ENCODE data around the gene ZMIZ1.
A peak's percentile ranks its signal among the peaks of the same experiment; 100 is the strongest.

Gene ZMIZ1

DNA sequence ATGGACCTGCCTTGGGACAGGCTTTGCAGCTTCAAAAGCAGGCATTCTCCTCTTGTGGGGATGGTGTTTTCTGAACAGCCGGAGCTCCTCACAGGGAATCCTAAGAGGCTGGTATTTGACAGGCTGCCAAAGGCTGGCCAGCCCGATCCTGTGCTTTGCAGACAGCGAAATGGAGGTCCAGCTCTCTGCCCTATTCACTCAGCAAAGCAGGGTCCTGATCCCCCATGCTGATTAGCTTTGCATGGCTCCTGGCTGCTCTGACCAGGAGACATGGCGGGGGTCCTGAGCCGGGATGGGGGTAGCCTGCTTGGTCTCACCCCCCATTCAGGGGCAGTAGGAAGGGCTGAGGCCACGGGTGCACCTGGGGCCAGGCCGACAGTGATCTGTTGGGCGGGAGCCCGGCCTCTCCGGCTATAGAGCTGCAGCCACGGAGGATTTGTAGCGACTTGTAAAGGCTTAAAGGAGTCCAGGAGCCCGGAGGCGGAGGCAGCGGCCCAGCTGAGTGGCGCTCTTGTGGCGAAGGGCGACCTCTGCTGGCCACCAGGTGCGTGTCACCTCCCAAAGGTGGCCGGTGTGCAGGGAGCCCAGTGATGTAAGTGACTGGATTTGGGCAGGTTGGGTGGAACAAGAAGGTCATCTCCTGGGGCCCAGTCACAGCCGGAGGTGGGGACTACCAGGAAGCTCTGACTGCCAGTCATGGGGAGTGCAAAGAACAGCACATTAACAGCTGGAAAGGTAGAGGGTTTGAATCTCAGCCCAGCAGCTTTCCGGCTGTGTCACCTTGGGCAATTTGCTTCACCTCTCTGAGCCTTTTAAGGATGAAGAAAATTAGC, 126.5 kb downstream of the ZMIZ1 start:
- peak; percentile 50 for DNase-seq

DNA sequence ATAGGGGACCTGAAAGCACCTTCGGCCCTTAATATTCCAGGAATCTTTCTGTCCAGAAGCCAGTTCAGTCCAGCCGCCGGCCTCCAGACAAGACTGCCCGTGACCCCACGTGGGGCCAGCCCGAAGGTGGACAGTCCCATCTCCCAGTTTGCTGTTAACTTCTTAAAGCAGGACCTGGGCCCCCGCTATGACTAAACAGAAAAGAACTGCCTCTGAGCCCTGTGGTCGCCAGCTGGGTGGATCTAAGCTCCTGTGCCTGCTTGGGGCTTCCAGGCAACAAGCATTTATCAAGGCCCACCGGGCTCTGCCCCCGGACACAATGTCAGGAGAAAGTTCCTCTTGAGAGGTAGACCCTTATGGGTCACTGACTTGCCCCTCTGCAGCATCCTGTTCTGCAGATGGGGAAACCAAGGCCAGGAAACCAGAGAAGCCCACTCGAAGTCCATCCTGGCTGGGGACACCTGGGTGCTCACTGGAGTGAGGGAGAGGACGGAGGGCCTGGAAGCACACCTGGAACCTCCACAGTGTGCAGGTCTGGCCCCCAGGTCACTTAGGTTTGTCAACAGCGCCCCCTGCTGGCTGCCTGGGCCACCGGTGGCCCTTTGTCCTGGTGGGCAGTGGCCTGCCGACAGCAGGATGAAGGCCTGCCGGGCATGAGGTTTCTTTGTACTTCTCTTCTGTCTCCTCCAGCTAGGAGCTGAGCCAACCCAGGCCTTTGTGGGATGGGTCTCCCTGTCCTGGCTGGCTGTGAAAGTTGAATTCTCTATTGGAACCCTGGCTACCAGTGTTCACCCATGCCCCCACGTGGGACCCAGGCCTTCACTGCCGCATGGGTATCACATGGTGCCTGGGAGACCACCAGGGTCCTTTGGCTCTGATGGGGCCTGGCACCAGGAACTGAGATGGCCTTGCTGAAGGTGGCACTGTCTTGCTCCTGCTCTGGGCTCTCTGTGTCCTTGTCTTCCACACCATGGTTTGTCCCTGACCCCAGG, 128.0 kb downstream of the ZMIZ1 start:
- peak; percentile 41 for DNase-seq

DNA sequence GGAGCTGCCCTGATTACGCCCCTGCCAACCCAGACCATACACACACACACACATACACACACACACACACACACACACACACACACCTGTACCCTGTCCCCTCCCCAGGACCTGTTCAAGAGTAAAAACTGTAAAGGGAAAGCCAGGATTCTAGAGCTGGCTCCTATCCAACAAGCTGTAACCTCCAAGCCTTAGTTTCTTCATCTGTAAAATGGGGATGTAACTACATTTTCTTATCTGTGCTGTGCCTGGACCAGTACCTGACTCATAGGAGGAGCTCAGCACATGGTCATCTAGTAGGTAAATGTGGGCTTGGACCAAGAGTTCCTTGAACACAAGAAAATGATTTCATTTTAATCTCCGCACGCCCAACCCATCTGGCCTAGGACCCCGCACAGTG, 128.8 kb downstream of the ZMIZ1 start:
- DNase-seq = no peak

DNA sequence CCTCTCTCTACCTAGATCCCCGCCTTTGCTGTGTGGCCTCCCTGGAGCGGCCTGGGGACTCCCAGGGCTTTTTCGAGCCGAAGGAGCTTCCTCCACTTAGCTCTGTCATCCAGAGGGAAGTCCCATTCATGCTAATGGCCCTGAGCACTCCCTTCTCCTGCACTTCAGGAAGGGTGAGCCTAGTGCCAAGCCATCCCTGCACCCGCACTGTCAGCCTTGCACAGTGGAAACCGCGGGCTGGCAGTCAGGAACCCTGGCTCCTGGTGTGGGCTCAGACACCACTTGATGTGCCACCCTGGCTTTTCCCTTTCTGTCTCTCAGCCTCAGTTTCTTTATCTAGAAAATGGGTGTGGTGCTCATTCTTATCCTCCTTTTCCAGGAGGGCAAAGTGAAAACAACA, 131.6 kb downstream of the ZMIZ1 start:
- DNase-seq = no peak

DNA sequence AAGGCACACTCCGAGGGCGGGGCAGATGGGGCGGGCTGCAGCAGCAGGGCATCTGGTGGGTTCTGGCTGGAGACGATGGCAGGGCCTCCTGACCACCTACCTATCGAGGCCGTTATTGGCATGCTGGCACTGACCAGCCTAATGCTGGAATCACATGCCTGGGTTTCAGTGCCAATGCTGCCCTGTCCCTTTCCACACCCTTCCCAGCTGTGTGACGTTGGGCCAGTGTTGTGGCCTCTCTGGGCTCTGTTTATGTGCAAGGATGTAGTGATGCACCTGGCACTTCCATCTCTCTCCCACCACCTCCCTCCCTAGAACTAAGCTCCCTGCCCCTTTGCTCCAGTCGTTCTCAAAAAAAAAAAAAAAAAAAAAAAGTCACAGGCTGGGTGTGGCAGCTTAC, 132.9 kb downstream of the ZMIZ1 start:
- DNase-seq = no peak

DNA sequence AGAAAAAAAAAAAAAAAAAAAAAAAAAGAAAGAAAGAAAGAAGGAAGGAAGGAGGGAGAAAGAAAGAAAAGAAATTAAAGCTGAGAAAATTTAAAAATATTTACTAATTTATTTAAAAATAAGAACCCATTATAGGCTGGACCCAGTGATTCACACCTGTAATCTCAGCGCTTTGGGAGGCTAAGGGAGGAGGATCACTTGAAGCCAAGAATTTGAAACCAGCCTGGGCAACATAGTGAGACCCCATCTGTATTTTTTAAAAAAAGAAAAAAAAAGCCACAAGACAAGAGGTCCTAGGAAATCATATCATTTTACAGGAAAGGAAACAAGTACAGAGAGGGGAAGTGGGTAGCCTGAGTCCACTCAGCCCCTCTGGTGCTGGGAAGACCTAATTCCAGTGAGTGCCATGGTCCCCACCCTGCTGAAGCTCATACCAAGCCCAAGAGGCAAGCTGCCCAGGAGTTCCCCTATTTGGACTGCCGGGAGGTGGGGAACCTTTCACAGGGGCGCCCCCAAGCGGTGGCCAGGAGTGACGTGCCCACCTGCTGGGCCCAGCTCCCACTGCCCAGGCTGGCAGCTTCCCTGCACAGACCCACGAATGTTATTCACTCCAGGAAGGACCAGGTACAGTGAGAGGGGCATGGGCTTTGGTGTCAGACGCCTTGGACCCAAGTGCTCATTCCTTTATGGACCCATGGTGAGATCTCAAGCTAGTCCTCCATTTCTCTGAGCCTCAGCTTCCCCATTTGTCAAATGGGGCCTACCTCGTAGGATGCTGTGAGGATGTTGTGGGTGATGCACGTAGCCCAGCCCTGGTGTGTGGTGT, 133.6 kb downstream of the ZMIZ1 start:
- DNase-seq = no peak

DNA sequence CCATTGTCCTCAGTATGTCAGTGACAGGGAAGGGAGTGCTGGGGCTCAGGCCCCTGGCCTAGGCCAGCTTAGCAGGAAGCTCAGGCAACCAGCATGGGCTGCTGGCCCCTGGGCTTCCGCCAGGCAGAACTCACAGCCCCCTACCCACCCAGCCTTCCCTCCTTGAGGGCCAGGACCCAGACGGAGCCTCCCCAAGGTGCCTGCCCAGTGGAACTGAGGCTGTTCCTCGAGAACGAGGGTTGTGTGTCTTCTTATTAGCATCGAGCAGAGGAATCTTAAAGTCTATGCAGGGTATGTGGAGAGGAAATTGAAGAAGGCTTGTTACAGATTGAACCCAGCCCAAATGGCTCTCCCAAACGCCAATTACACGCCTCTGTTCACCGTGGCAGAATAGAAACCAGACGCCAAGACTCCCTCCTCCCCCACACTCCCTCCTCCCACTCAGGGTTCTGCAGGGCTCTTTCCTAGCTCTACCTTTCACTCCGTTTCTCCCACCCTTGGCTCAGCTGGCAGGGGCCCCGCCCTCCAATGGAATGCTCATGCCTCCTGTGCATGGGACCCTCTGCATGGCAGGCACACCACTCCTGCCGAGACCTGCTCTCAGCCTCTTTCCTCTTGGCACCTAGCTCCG, 134.4 kb downstream of the ZMIZ1 start:
- no peak for DNase-seq

DNA sequence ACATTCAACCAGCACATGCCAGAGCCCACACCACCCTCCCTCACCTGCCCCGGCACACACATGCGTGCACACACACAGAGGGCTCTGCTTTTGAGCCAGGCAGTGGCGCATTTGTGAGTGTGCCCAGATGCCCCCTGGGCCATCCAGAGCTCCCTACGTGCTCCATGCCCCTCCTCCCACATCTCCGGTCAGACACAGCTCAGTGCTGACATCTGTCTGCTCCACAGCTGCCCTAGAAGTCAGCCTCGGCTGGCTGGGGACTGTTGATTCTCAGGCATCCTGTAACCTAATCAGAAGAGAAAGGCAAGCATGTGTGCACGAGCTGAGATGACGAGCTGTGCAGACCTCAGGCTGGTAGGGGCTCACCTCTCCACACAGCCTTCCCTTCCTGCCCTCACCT, 135.1 kb downstream of the ZMIZ1 start:
- DNase-seq = no peak

DNA sequence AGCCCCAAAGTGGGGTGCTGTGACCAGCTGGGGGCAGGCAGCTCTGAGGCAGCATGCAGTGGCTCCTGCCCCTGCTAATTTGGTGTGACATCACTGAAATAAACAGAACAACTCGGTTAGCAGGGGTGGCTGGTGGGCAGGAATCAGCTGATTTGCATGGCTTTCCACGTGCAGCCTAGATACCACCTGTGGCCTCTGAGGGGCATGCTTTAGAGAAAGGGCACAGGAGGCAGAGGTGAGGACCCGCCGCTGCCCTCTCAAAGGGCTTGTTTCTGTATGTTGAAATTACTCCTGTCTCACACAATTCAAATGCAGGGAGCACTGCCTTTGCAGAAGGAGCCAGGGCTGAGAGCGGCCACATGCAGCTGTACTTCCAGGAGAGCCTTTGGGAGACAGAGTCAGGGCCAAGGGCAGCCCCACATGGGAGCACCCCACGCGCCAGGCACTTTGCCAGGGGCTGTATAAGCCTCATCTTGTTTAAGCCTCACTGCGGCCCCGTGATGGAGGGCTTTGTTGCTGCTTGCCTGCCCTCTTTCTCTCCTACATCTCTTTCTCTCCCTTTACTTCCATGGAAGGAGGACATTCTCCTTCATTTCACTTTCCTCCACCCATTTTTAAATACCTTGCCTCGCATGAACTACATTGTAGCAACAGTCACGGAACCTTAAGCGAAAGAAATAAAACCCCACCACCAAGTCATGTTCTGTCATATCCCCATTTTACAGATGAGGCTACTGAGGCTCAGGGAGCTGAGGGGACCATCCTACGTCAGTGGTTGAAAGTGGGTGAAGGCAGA, 137.7 kb downstream of the ZMIZ1 start:
- DNase-seq = no peak

DNA sequence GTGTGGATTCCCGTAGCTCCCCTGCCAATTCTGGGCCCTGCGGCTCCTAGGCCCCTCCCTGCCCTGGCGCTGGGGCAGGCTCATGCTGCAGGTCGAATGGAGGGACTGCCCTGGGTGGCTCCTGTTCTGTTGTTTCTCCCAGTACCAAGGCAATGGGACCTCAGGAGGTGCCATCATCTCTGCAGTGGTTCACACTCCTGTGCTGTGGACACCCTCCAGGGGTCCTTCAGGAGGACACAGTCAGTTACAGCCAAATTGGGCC, 138.3 kb downstream of the ZMIZ1 start:
- DNase-seq = no peak

DNA sequence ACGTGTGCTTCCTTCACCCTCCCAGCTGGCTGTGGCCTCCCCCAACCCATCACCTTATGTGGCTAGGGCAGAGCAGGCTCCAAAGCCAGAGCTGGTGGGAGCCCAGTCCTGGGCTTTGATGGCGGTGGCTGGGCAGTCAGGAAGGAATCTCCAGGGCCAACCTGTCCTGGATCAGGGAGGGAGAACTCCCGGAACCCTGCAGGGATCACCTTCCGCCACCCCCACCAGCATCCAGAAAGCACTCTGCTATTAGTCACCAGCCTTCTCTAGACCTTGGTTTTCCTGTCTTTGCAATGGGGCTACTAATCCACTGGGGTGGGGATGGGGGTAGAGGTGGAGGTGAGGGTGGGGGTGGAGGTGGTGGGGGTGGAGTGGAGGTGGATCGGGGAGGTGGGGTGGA, 139.0 kb downstream of the ZMIZ1 start:
- DNase-seq = no peak

DNA sequence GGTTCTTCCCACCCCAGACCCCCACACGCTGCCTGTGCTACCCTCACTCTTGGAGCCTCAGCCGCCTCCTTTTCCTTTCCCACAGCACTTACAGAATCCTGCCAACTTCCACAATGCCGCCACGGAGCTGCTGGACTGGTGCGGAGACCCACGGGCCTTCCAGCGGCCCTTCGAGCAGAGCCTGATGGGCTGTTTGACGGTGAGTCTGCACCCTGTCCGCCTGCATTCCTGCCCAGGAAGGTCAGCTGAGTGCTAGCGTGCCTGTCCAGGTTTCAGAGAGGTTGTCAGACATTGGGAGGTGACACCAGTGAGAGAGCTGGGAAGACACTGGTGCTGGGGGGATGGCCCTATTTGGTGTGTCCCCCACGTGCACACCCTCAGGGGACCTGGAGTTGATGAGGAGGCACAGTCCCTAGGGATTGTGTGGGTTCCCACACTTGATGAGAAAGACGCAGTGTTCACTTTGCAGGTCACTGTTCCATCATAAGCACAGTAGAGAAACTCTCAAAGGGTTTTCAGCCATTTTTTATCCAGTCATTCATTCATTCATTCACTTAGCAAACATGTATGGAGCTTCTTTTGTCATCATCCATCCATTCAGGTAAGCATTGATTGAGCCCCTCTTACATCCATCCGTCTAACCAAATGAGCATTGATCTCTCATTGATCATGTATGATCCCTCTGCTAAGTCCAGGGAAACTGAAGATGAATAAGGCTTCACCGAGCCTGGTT, 139.7 kb downstream of the ZMIZ1 start:
- no peak for DNase-seq

DNA sequence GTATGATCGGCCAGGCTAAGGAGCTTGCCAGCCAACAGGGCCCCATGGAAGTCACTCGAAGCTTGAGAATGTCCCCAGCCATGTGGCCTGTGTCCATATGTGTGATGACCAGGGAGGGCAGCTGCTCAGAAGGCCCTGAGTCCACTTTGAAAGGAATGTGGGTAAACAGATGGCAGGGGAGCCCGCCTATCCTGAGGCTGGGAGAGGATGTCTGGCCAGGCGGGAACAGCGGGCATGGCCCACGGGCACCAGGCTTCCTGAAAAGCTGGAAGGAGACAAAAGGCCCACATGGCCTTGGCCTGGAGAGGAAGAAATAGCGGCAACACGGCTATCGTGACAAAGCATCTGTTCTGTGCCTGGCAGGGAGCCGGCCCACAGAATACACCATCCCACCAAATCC, 140.6 kb downstream of the ZMIZ1 start:
- DNase-seq = no peak

DNA sequence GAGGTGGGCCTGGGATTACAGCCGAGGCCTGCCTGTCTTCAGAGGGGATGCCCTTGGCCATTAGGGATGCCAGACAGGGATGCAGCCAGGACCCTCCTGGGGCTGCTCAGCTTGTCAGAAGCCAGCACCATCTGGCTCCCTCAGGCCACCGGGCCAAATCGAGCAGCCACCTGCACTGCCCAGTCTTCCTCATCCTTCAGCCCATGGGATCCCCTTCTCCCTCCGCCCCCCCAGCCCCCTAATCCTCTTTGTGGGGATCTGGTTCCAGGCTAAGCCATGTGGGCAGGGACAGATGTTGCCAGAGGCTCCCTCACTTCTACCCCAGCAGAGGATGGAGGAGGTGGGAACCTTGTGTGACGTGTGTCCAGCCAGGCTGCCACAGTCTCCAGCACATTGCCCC, 141.1 kb downstream of the ZMIZ1 start:
- no peak for DNase-seq

DNA sequence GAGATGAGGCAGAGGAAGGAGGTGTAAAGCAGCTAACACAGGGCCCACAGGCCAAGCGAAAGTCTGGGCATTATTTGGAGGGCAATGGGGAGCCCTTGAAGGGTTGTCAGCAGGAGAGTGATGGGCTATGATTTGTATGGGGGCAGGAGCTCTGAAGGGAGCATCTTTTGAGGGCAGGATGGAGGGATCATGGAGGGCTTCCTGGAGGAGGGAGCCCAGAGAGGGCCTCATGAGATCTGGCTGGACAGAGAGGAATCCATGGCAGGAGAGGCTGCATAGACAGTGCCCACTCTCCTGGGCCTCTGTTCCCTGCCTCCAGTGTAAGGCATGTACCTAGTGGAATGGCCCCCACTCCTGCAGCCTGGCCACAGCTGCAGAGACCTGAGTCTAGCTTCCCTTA, 141.9 kb downstream of the ZMIZ1 start:
- no peak for DNase-seq

DNA sequence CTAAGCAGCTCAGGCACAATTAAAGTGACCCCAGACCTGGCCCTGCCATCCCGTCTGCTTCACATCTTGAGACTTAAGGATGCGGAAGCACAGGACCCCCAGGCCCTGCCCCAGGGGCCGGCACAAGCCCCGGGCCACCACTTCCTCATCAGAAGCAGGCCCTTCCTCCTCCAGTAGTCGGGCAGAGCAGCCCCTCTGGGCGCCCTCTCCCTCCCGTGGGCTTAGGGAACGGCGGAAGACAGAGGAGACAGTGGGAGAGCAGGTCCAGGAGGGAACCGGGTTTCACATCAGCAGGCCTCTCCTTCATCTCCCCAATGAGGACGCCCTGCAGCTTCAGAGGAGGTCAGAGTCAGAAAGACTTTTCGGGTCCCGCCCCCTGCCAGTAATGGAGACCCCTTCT, 142.8 kb downstream of the ZMIZ1 start:
- DNase-seq = no peak

DNA sequence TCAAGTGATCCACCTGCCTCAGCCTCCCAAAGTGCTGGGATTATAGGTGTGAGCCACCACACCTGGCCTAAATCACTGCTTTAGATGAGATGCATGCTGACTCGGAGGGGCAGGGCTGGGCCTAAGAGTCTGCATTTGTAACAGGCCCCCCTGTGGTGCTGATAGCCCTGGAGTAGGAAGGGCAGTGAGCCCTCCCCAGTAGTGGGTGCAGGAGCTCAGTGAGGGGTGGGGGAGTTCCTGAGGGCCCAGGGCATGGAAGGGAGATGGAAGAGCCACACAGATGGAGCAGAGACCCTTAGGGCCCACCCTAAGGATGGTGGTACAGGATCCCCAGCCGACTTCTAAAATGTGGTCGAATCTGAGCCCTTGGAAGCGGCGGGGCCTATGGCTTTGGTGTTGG, 146.8 kb downstream of the ZMIZ1 start:
- DNase-seq = no peak

DNA sequence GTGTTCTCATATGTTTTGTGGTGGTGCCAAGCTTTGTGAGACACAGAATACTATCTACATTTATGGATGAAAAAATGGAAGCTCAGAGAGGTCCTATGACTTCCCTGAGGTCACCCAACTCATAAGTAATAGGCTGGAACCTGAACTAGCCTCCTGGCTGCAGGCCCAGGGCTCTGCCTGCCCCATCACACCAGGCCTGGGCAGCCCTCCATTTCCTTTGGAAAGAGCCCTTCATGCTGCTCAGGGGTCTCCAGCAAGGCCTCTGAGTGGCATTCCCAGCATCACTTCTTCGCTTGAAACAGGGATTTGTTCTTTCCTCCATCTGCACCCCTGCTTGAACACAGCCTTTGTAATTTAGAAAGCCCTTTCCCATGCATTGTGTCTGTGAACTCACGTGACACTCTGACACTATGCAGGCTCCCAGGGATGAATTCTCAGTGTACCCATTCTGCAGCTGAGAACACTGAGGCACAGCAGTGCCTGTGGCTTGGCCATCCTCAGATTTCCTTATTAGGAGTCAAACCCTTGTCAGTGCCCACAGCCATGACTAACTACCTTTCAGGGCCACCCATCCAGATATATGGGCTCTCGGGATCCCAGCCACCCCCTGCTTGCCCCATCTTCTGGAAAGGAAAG, 150.7 kb downstream of the ZMIZ1 start:
- no peak for DNase-seq

DNA sequence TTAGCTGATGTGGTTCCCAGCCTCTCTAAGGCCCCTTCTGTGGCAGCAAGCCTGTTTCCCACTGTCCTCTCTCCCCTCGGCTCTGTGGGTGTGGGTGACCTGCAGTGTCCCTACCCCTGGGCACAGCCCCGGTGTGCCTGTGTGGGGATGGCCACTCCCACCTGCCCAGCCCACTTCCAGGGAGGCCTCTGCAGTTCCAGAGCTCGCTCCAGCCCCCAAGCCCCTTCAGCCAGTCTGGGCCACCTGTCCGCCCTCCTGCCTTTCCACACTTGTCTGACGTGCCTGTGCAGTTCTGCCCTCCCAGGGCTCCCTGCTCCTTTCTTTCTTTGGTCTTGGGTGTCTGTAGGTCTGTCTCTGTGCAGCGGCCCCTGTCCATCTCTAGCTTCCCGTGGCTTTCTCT, 151.5 kb downstream of the ZMIZ1 start:
- DNase-seq = no peak

DNA sequence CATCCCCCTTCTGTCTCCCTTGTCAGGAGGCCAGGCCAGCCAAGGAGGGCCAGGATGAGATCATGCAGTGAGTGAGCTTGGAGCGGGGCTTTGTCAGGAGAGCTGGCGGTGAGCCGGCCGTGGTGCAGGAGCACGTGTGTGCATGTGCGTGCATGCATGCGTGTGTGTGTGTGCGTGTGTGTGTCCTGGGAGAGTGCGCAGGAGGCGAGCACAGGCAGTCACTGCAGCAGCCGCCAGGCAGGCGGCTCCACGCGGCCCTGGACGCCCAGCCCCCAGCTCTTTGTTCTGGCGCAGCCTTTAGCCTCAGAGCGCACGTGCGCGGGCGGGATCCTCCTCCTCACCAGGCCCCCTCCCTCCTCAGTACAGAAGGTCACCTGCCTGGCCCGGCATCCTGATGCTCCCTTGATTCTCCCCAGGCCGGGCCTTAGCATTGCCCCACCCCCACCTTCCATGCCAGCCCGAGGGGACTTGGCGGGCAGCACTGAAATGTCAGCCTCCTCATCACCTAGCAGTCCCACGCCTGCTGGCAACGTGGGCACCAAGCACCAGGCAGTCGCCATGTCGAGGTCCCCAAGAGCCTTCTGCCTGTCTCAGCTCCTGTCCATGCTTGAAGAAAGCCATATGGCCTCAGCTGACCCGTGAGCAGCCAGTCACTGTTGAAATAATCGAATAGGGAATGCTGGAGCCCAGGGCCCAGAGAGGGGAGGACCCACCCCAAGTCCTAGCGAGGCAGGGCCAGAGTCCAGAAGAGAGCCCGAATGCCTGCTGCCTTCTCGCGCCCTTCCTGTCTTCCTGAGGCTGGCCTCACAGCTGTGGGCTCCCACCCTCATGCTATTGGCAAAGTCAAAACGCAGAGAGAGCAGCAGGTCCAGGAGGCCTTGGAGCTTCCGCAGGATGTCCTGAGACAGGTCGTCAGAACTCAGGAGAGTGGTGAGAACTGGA, 152.6 kb downstream of the ZMIZ1 start:
- DNase-seq = no peak

All from NK-92 treated with Interleukin-12 subunit alpha and Interleukin-12 subunit beta, amount 100 ng/mL, for 24 hours (cell line).